HepG2 (cell line): ENCODE data around the gene CD6. TPM values are rescaled to one million over a fixed set of nuclear protein-coding genes. Genes with fewer than 3 reads are reported as not detected.

Source experiments
- ATAC-seq: fragments of 200-7000 bp; cut with Tn5 transposase; 3 replicates; pipeline ENCODE4 v1.9.1; 2020; ENCODE audit warnings: mild to moderate bottlenecking, moderate library complexity
- BruUV-seq: library from RNA; stranded (reverse); fragments of 400-500 nt; replicated peaks from 2 replicates; lab custom pipeline; 2021; lab: Mats Ljungman, UMichigan
- CTCF ChIA-PET: fragments of 300-600 bp; formaldehyde crosslinking; extraction: SDS; loops from one replicate; lab custom pipeline; 2021; ENCODE audit warnings: low total read pairs, inconsistent platforms, low intra/inter-chr PET ratio; lab: Yijun Ruan, JAX
- POLR2A ChIA-PET: fragments of 350-600 bp; sonication (Branson Sonifier 250); formaldehyde crosslinking; loops from one replicate; lab custom pipeline; 2020; ENCODE audit warnings: antibody characterized with exemption, inconsistent platforms; lab: Yijun Ruan, JAX
- DNase-seq: peaks from one replicate; pipeline ENCODE4 v3.0.0-alpha.2; 2015; ENCODE audit warnings: low spot score
- FAIRE-seq: peaks from 3 replicates; lab custom pipeline; 2011; peaks lifted over from hg19 to GRCh38; lab: Jason Lieb, UNC
- H2AFZ ChIP-seq: one replicate; pipeline ENCODE4 v1.6.1; 2011; ENCODE audit warnings: low read length, inconsistent platforms
- H3K27ac ChIP-seq: fragments of 300-600 bp; 3 replicates; pipeline ENCODE4 v1.8.0; 2011; ENCODE audit warnings: mixed run types, mild to moderate bottlenecking, mixed read lengths, low read length, inconsistent platforms; ENCODE audit not compliant: insufficient read depth; ENCODE audit errors: extremely low read length
- H3K27me3 ChIP-seq, 2 experiments: fragments of 200-600 bp in 1 of 2; 2 replicates in 1 of 2; 3 replicates in 1 of 2; pipeline versions ENCODE4 v1.6.0 to v1.8.0; 2011; ENCODE audit warnings: low read length in 2 of 2, mild to moderate bottlenecking in 2 of 2, moderate library complexity in 2 of 2, inconsistent platforms in 1 of 2; ENCODE audit not compliant: insufficient read depth in 2 of 2, control insufficient read depth in 1 of 2
- H3K36me3 ChIP-seq, 2 experiments: fragments of 200-600 bp in 1 of 2; replicated peaks in 1 of 2; 2 replicates in 1 of 2; 3 replicates in 1 of 2; pipeline versions ENCODE4 v1.5.1 to v1.8.0; 2011; ENCODE audit warnings: low read length in 2 of 2, inconsistent platforms in 1 of 2; ENCODE audit not compliant: insufficient read depth in 2 of 2, control insufficient read depth in 1 of 2
- H3K4me1 ChIP-seq: 2 replicates; pipeline ENCODE4 v1.5.1; 2012; ENCODE audit warnings: low read length, inconsistent platforms; ENCODE audit not compliant: insufficient read depth
- H3K4me2 ChIP-seq: 2 replicates; pipeline ENCODE4 v1.6.0; 2011; ENCODE audit warnings: low read depth, low read length, inconsistent platforms
- H3K4me3 ChIP-seq, 3 experiments: fragments of 200-600 bp in 1 of 3; sonication (generic), shearing (Covaris generic) in 1 of 3; replicated peaks in 1 of 3; 2 replicates each; pipeline ENCODE4 v1.5.1; 2011 to 2016; ENCODE audit warnings: low read length in 3 of 3, inconsistent platforms in 2 of 3, low read depth in 2 of 3, mild to moderate bottlenecking in 2 of 3, control low read depth in 1 of 3, mixed read lengths in 1 of 3; ENCODE audit not compliant: insufficient read depth in 1 of 3
- H3K79me2 ChIP-seq: one replicate; pipeline ENCODE4 v1.6.1; 2011; ENCODE audit warnings: low read length, inconsistent platforms; ENCODE audit not compliant: insufficient read depth
- H3K9ac ChIP-seq: 2 replicates; pipeline ENCODE4 v1.6.0; 2011; ENCODE audit warnings: mild to moderate bottlenecking, low read depth, low read length, inconsistent platforms; ENCODE audit not compliant: insufficient read depth
- H3K9me3 ChIP-seq: 2 replicates; pipeline ENCODE4 v1.5.1; 2012; ENCODE audit warnings: mild to moderate bottlenecking, low read length
- H4K20me1 ChIP-seq: 2 replicates; pipeline ENCODE4 v1.6.0; 2011; ENCODE audit warnings: inconsistent platforms, mild to moderate bottlenecking, low read length, moderate library complexity; ENCODE audit not compliant: insufficient read depth
- ARNT2 ChIP-seq: sonication (generic); formaldehyde crosslinking; IDR thresholded peaks from 2 replicates; pipeline ENCODE4 v1.8.0; 2022; ENCODE audit warnings: mild to moderate bottlenecking, low read depth, missing genetic modification reagents, moderate library complexity
- CREB3 ChIP-seq: sonication (generic); formaldehyde crosslinking; IDR thresholded peaks from 2 replicates; pipeline ENCODE4 v1.5.0; 2020; ENCODE audit warnings: missing genetic modification reagents
- HNF4A ChIP-seq: sonication (generic); formaldehyde crosslinking; IDR thresholded peaks from 2 replicates; pipeline ENCODE4 v1.4.0; 2020; ENCODE audit warnings: missing genetic modification reagents
- HOMEZ ChIP-seq: IDR thresholded peaks from 2 replicates; pipeline ENCODE4 v1.6.1; 2016; ENCODE audit warnings: low read depth
- KMT2B ChIP-seq: IDR thresholded peaks from 2 replicates; pipeline ENCODE4 v1.6.1; 2016; ENCODE audit warnings: missing genetic modification reagents, missing compliant biosample characterization
- NCOA2 ChIP-seq: sonication (generic); formaldehyde crosslinking; IDR thresholded peaks from 2 replicates; pipeline ENCODE4 v1.8.0; 2022; ENCODE audit warnings: inconsistent platforms
- PATZ1 ChIP-seq: sonication (generic); formaldehyde crosslinking; IDR thresholded peaks from 2 replicates; pipeline ENCODE4 v1.4.0; 2020; ENCODE audit warnings: missing genetic modification reagents
- PAWR ChIP-seq: sonication (generic); formaldehyde crosslinking; IDR thresholded peaks from 2 replicates; pipeline ENCODE4 v1.4.0; 2020; ENCODE audit warnings: missing genetic modification reagents, mild to moderate bottlenecking, borderline replicate concordance
- ZNF615 ChIP-seq: sonication (generic); formaldehyde crosslinking; IDR thresholded peaks from 2 replicates; pipeline ENCODE4 v1.5.0; 2020; ENCODE audit warnings: mild to moderate bottlenecking, missing genetic modification reagents, borderline replicate concordance
- ZNF891 ChIP-seq: sonication (generic); formaldehyde crosslinking; IDR thresholded peaks from 2 replicates; pipeline ENCODE4 v1.5.0; 2020; ENCODE audit warnings: mild to moderate bottlenecking, missing genetic modification reagents
- WGBS: methylation state at CpG from one replicate; pipeline ENCODE4 v1.1.6; 2017; ENCODE audit warnings: low lambda C conversion rate; 5-methylcytosine and 5-hydroxymethylcytosine counted together
- in situ Hi-C: cut with HindIII; loops from 2 replicates; pipeline ENCODE4 v1.10.0; 2017; ENCODE audit warnings: low pct_unique_long_range_greater_than_20kb; ENCODE audit not compliant: extremely low pct_ligation_motif_present
- intact Hi-C: fragments of 100-400 bp; cut with micrococcal nuclease; formaldehyde crosslinking; loops from one replicate; pipeline ENCODE4 v1.10.0; 2022; ENCODE audit not compliant: unreplicated experiment
- polyA plus RNA-seq, 8 experiments: library from polyadenylated mRNA; depleted of rRNA in 3 of 8; stranded (reverse) in 7 of 8; unstranded in 1 of 8; fragments of >200 nt; fragmentation: Illumina TruSeq in 4 of 8; extraction: Trizol in 4 of 8; gene quantifications; 2 replicates each; pipeline versions ENCODE4 v1.2.1 to v1.2.3, GENCODE V29; 2011 to 2016; ENCODE audit warnings: low read depth in 4 of 8, missing spikeins in 1 of 8, mixed read lengths in 1 of 8; ENCODE audit not compliant: insufficient read depth in 1 of 8
- total RNA-seq, 5 experiments: library from RNA; depleted of rRNA; stranded (reverse); fragments of >200 nt; fragmentation: Illumina TruSeq; extraction: Trizol; gene quantifications; 2 replicates each; pipeline ENCODE4 v1.2.3, GENCODE V29; 2016; ENCODE audit warnings: low read depth in 1 of 5
- TF ChIP-seq, protein P1 (sequence below): sonication (generic); formaldehyde crosslinking; IDR thresholded peaks from 2 replicates; pipeline ENCODE4 v1.5.0; 2020; ENCODE audit warnings: missing genetic modification reagents

The CD6 gene
- total and polyA plus RNA-seq, 2 of the 13 experiments (the other 11 are each of a cell fraction or from before 2014, with no cell fraction given): not detected

DNA sequence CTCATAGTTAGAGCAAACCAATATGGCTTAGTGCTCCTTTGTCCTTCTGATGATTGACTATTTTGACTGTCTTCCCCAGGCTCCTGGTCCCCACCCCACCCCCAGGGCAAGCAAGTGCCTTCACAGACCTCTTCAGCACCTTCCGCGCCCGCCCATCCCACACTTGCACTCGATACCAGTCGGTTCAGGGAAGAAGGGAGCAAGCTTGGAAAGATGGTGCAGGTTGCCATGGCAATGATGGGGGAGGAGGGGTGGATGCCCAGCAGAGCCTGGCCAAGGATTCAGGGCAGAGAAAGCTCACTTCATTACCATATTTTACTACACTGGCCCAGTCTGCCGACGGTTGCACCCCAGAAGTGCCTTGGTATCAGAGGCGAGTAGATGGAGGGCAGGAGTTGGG is 45.0 kb upstream of the CD6 start:
- ATAC-seq (no peak), FAIRE-seq (no peak), DNase-seq (no peak)
- ChIA-PET POLR2A (no interaction called here), CTCF (no interaction called here)
- no peaks in the 10 kb centered on the region for H4K20me1 ChIP-seq
- in situ Hi-C loops (no loop called here), intact Hi-C loops (no loop called here)
- no peak overlapping the region for H2AFZ ChIP-seq
- H3K36me3 ChIP-seq: peaks cover 2 to 4% of the 10 kb centered on the region in 2 experiments; a peak in 3 of 5 replicates
- no peak overlapping the region for H3K4me3 ChIP-seq
- 95% methylated on average over 6 of the region's 8 CpGs for WGBS
- no peaks in the 10 kb centered on the region; a peak in 1 of 5 replicates for H3K27me3 ChIP-seq
- BruUV-seq: no TSS peak
- TF ChIP-seq ZNF615 (CRISPR knock-in tag) (no peak), PATZ1 (CRISPR knock-in tag) (no peak), HNF4A (CRISPR knock-in tag) (no peak), PAWR (no peak)
- H3K9ac ChIP-seq: no peak overlapping the region
- no peaks in the 10 kb centered on the region for H3K79me2 ChIP-seq
- peaks cover 32% of the 10 kb centered on the region for H3K4me1 ChIP-seq
- no peak overlapping the region for H3K4me2 ChIP-seq
- H3K9me3 ChIP-seq: no peaks in the 10 kb centered on the region
- no peak overlapping the region for H3K27ac ChIP-seq

GRCh38 chr11:60927061-60927592 is 44.4 kb upstream of the CD6 start:
- H2AFZ ChIP-seq: no peak overlapping the region
- WGBS: 69% methylated on average over 3 of the region's 8 CpGs
- no peak overlapping the region for H3K4me3 ChIP-seq
- H3K9ac ChIP-seq: no peak overlapping the region
- no peaks in the 10 kb centered on the region for H3K79me2 ChIP-seq
- CTCF ChIA-PET: no interaction called here
- no peak for DNase-seq
- H3K27ac ChIP-seq: no peak overlapping the region
- no peak overlapping the region for H3K4me2 ChIP-seq
- no peaks in the 10 kb centered on the region; a peak in 1 of 5 replicates for H3K27me3 ChIP-seq
- peaks cover 3 to 4% of the 10 kb centered on the region in 2 experiments; a peak in 3 of 5 replicates for H3K36me3 ChIP-seq
- in situ Hi-C loops (no loop called here), intact Hi-C loops (no loop called here)
- no TSS peak for BruUV-seq
- no peaks in the 10 kb centered on the region for H4K20me1 ChIP-seq
- peaks cover 32% of the 10 kb centered on the region for H3K4me1 ChIP-seq
- no peaks in the 10 kb centered on the region for H3K9me3 ChIP-seq
- FAIRE-seq: no peak
- POLR2A ChIA-PET: no interaction called here
- no peak for ATAC-seq
- no peak for TF ChIP-seq NCOA2 (CRISPR knock-in tag)
- TF ChIP-seq HOMEZ (CRISPR knock-in tag): no peak
- TF ChIP-seq CREB3 (CRISPR knock-in tag): no peak
- no peak for TF ChIP-seq ARNT2 (CRISPR knock-in tag)
- no peak for TF ChIP-seq ZNF891 (CRISPR knock-in tag)
- TF ChIP-seq KMT2B (CRISPR knock-in tag): no peak
- TF ChIP-seq, protein P1, sequence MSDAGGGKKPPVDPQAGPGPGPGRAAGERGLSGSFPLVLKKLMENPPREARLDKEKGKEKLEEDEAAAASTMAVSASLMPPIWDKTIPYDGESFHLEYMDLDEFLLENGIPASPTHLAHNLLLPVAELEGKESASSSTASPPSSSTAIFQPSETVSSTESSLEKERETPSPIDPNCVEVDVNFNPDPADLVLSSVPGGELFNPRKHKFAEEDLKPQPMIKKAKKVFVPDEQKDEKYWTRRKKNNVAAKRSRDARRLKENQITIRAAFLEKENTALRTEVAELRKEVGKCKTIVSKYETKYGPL (CRISPR knock-in tag): no peak
